ENCODE results near the gene PIGB. TPM values are rescaled to one million over a fixed set of nuclear protein-coding genes. Genes with fewer than 3 reads are reported as not detected.
A peak's percentile ranks its signal among the peaks of the same experiment; 100 is the strongest.
"Not testable (repeated sequence)": the region's sequence is repeated elsewhere in the genome, so short reads cannot be mapped to it uniquely, and the experiment has no call there.

The PIGB gene
- total RNA-seq, 2 experiments from 2014 or later, result 17.6 to 26.1 TPM

- Mint-ChIP-seq H3K27ac (no peak overlapping the region), H3K4me3 (no peak overlapping the region), H3K27me3 (no peaks in the 10 kb centered on the region), H3K36me3 (peaks cover 14% of the 10 kb centered on the region), H3K9me3 (no peaks in the 10 kb centered on the region), H3K4me1 (no peaks in the 10 kb centered on the region)
- no peak for ATAC-seq (ENCODE audit: low read depth)
- DNase-seq, result no peak
- POLR2A ChIA-PET, result no interaction called here
Observed at GRCh38 chr15:55361048-55361447, 42.0 kb downstream of the PIGB start.

DNA sequence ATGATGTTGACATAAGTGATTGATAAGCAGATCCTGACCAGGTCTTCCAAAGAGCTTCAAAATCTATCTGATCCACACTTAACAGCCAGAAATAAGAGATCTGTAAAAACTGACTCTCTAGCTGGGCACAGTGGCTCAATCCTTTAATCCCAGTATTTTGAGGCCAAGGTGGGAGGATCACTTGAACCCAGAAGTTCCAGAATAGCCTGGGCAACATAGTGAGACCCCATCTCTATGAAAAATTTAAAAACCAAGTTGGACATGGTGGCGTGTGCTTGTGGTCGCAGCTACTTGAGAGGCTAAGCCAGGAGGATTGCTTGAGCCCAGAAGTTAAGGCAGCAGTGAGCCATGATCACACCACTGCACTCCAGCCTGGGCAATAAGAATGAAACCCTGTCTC lies 43.6 kb downstream of the PIGB start:
- Mint-ChIP-seq H3K27ac (no peak overlapping the region), H3K4me1 (no peaks in the 10 kb centered on the region), H3K4me3 (no peak overlapping the region), H3K36me3 (peaks cover 6% of the 10 kb centered on the region), H3K27me3 (no peaks in the 10 kb centered on the region), H3K9me3 (no peaks in the 10 kb centered on the region)
- no peak for DNase-seq
- no peak for ATAC-seq (ENCODE audit: low read depth)
- POLR2A ChIA-PET, result no interaction called here

- Mint-ChIP-seq H3K36me3 (no peaks in the 10 kb centered on the region), H3K9me3 (no peaks in the 10 kb centered on the region), H3K27ac (no peak overlapping the region), H3K4me1 (no peaks in the 10 kb centered on the region), H3K4me3 (no peak overlapping the region), H3K27me3 (no peaks in the 10 kb centered on the region)
- no peak for ATAC-seq (ENCODE audit: low read depth)
- no peak for DNase-seq
- POLR2A ChIA-PET, result no interaction called here
Observed at GRCh38 chr15:55366981-55367380, 48.0 kb downstream of the PIGB start.

- Mint-ChIP-seq H3K4me3 (no peak overlapping the region), H3K4me1 (peaks cover 5% of the 10 kb centered on the region), H3K27ac (peak overlapping the region; percentile 4), H3K9me3 (no peaks in the 10 kb centered on the region), H3K36me3 (no peaks in the 10 kb centered on the region), H3K27me3 (no peaks in the 10 kb centered on the region)
- DNase-seq (no peak), ATAC-seq (ENCODE audit: low read depth) (no peak)
- POLR2A ChIA-PET, result no interaction called here
Observed at GRCh38 chr15:55372701-55373440, 53.8 kb downstream of the PIGB start.

GRCh38 chr15:55379095-55379494 lies 60.1 kb downstream of the PIGB start:
- Mint-ChIP-seq H3K4me1 (no peaks in the 10 kb centered on the region), H3K27ac (no peak overlapping the region), H3K36me3 (peaks cover 6% of the 10 kb centered on the region), H3K27me3 (no peaks in the 10 kb centered on the region), H3K4me3 (no peak overlapping the region), H3K9me3 (no peaks in the 10 kb centered on the region)
- POLR2A ChIA-PET, result no interaction called here
- ATAC-seq (ENCODE audit: low read depth) (no peak), DNase-seq (no peak)

GRCh38 chr15:55381595-55381994 lies 62.6 kb downstream of the PIGB start:
- Mint-ChIP-seq H3K4me1 (no peaks in the 10 kb centered on the region), H3K36me3 (peaks cover 8% of the 10 kb centered on the region), H3K27me3 (no peaks in the 10 kb centered on the region), H3K9me3 (no peaks in the 10 kb centered on the region), H3K27ac (no peak overlapping the region), H3K4me3 (no peak overlapping the region)
- POLR2A ChIA-PET, result no interaction called here
- DNase-seq, result no peak
- ATAC-seq (ENCODE audit: low read depth), result no peak

GRCh38 chr15:55383687-55384086 lies 64.7 kb downstream of the PIGB start:
- Mint-ChIP-seq H3K4me1 (no peaks in the 10 kb centered on the region), H3K27ac (no peak overlapping the region), H3K36me3 (peaks cover 8% of the 10 kb centered on the region), H3K27me3 (no peaks in the 10 kb centered on the region), H3K4me3 (no peak overlapping the region), H3K9me3 (no peaks in the 10 kb centered on the region)
- DNase-seq (no peak), ATAC-seq (ENCODE audit: low read depth) (no peak)
- POLR2A ChIA-PET, result no interaction called here

GRCh38 chr15:55387027-55387426 lies 68.0 kb downstream of the PIGB start:
- H3K27me3 Mint-ChIP-seq, result no peaks in the 10 kb centered on the region
- no peaks in the 10 kb centered on the region for H3K9me3 Mint-ChIP-seq
- ATAC-seq (ENCODE audit: low read depth), result no peak
- H3K27ac Mint-ChIP-seq, result no peak overlapping the region
- no peak overlapping the region for H3K4me3 Mint-ChIP-seq
- peaks cover 1% of the 10 kb centered on the region for H3K4me1 Mint-ChIP-seq
- DNase-seq, result no peak
- POLR2A ChIA-PET, result no interaction called here
- peaks cover 8% of the 10 kb centered on the region for H3K36me3 Mint-ChIP-seq

DNA sequence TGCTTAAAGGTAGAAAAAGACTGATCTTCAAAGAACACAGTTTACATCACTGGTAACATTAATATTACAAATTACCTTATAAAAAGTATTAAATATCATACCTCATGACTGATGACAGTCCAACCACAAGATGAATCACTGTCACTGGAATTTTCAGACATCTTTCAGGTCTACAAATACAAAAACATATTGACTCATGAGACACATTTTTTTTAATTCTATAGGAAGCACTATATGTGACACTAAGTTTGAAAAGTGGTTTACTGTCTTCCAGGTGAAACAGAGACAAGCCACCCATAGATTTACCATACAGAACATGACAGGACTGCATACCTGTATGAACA lies 70.2 kb downstream of the PIGB start:
- Mint-ChIP-seq H3K4me1 (peaks cover 1% of the 10 kb centered on the region), H3K36me3 (peaks cover under 1% of the 10 kb centered on the region), H3K9me3 (no peaks in the 10 kb centered on the region), H3K4me3 (no peak overlapping the region), H3K27ac (no peak overlapping the region), H3K27me3 (no peaks in the 10 kb centered on the region)
- no peak for ATAC-seq (ENCODE audit: low read depth)
- DNase-seq, result no peak
- POLR2A ChIA-PET, result no interaction called here

GRCh38 chr15:55394694-55395093 lies 75.7 kb downstream of the PIGB start:
- Mint-ChIP-seq H3K27ac (no peak overlapping the region), H3K9me3 (peaks cover 10% of the 10 kb centered on the region), H3K36me3 (peaks cover 25% of the 10 kb centered on the region), H3K4me3 (no peak overlapping the region), H3K4me1 (peaks cover 1% of the 10 kb centered on the region), H3K27me3 (no peaks in the 10 kb centered on the region)
- POLR2A ChIA-PET, result no interaction called here
- no peak for ATAC-seq (ENCODE audit: low read depth)
- no peak for DNase-seq

DNA sequence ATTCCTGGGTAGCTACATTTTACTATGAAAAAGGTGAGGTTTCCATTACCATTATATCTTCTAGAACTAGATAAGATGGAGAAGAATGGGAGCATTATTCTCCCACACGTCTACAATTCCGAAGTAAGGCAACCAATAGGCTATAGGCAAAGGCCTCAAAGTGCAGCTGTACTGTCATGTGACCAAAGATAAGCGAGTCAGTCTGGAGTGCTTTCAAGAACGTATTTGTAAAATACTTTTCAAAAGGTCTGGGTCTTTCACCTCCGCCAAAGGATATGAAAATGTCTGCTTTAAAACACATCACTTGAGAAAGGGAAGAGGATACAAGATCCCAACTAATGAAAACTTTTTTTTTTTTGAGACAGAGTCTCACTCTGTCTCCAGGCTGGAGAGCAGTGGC lies 79.2 kb downstream of the PIGB start:
- no peak for ATAC-seq (ENCODE audit: low read depth)
- Mint-ChIP-seq H3K4me1 (peaks cover 10% of the 10 kb centered on the region), H3K9me3 (peaks cover 10% of the 10 kb centered on the region), H3K36me3 (peaks cover 27% of the 10 kb centered on the region), H3K4me3 (no peak overlapping the region), H3K27me3 (no peaks in the 10 kb centered on the region), H3K27ac (no peak overlapping the region)
- POLR2A ChIA-PET, result interaction anchor here (0.6 kb wide), 1 partner anchor 33 kb away, joined by 4 read pairs; no protein-coding TSS in a partner anchor
- DNase-seq, result no peak

- peaks cover 18% of the 10 kb centered on the region for H3K4me1 Mint-ChIP-seq
- H3K9me3 Mint-ChIP-seq; H3K4me3 Mint-ChIP-seq; H3K27me3 Mint-ChIP-seq; DNase-seq; ATAC-seq (ENCODE audit: low read depth); POLR2A ChIA-PET; H3K27ac Mint-ChIP-seq: not testable (repeated sequence)
- H3K36me3 Mint-ChIP-seq, result peaks cover 22% of the 10 kb centered on the region
Observed at GRCh38 chr15:55400050-55400449, 81.0 kb downstream of the PIGB start.

DNA sequence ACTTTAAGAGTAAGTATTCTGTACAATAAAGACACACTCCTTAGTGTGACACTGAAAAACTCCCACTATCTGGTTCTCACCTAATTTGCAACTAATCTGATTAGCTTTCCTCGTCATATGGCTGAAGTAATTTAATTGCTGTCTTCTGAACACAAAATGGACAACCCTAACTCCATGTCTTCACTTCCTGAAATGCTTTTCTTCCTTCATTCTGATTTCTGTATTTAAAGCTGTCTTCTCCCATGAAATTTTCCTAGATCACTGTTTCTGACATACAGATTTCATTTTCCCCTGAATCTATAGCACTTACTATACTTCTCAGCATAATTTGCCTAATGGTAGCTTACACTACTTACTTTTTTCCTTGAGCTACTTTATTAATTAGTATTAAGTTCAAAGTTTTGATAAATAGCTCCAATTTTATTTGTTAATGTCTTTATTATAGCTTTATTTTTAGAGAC lies 82.8 kb downstream of the PIGB start:
- Mint-ChIP-seq H3K4me3 (no peak overlapping the region), H3K36me3 (peaks cover 13% of the 10 kb centered on the region), H3K27ac (no peak overlapping the region), H3K9me3 (peaks cover 1% of the 10 kb centered on the region), H3K4me1 (peaks cover 18% of the 10 kb centered on the region), H3K27me3 (no peaks in the 10 kb centered on the region)
- DNase-seq (no peak), ATAC-seq (ENCODE audit: low read depth) (no peak)
- POLR2A ChIA-PET, result interaction anchor here (0.7 kb wide), 1 partner anchor 83 kb away, joined by 4 read pairs; the partner anchor contains the start of genes PIGB and PIGBOS1

DNA sequence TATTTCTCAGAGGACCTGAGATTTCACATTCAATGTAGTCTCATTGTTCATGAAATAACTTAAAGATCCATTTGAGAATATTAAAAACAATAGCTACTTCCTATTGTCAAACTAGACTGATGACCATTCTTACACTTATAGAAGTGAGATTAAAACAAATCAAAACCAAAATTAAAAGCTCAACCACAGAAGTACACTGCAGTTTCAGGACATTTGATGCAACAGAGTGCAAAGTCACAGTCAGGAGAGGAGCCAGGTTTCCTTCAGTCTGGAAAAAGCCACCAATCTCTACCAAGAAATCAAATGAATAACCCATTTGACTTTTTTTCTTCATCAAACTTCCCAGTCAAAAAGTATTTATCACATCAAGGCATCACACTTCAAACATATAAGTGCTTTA lies 83.7 kb downstream of the PIGB start:
- Mint-ChIP-seq H3K36me3 (peaks cover 9% of the 10 kb centered on the region), H3K4me3 (no peak overlapping the region), H3K27ac (no peak overlapping the region), H3K4me1 (peaks cover 22% of the 10 kb centered on the region), H3K9me3 (peaks cover 1% of the 10 kb centered on the region), H3K27me3 (no peaks in the 10 kb centered on the region)
- ATAC-seq (ENCODE audit: low read depth) (no peak), DNase-seq (no peak)
- POLR2A ChIA-PET, result no interaction called here
